Stimulated activated CD8-positive, alpha-beta memory T cell treated with anti-CD3 and anti-CD28 coated beads, Interleukin-15, amount 100 ng/mL, for 1 hour (primary cell): ENCODE measurements around the gene ANKRD30BL.
"Not testable (repeated sequence)": the region's sequence is repeated elsewhere in the genome, so short reads cannot be mapped to it uniquely, and the experiment has no call there.

Experiments used
- DNase-seq: peaks from one replicate; pipeline ENCODE4 v3.0.0-alpha.2; 2020; ENCODE audit warnings: low read depth

ANKRD30BL gene

GRCh38 chr2:132161161-132162124 lies at the start of gene ANKRD30BL:
TSS of gene ANKRD30BL (minus strand) at chr2:132161952. CDS start at chr2:132161705, 247 bp downstream.
- DNase-seq, result not testable (repeated sequence)

GRCh38 chr2:132202866-132203265 lies 41.1 kb upstream of the ANKRD30BL start:
- DNase-seq, result not testable (repeated sequence)

- DNase-seq, result not testable (repeated sequence)
Observed at GRCh38 chr2:132192854-132193253, 31.1 kb upstream of the ANKRD30BL start.

- DNase-seq, result not testable (repeated sequence)
Observed at GRCh38 chr2:132167100-132167499, 5.3 kb upstream of the ANKRD30BL start.

GRCh38 chr2:132162125-132162660 lies 441 bp upstream of the ANKRD30BL start:
- DNase-seq, result not testable (repeated sequence)

- not testable (repeated sequence) for DNase-seq
Observed at GRCh38 chr2:132146774-132147173, 15.0 kb downstream of the ANKRD30BL start.
